Measurements from ENCODE around the gene DLAT. TPM values are rescaled to one million over a fixed set of nuclear protein-coding genes. Genes with fewer than 3 reads are reported as not detected.

DLAT gene
- total and polyA plus RNA-seq, 2 experiments from 2014 or later = 70.6 to 94.7 TPM

DNA sequence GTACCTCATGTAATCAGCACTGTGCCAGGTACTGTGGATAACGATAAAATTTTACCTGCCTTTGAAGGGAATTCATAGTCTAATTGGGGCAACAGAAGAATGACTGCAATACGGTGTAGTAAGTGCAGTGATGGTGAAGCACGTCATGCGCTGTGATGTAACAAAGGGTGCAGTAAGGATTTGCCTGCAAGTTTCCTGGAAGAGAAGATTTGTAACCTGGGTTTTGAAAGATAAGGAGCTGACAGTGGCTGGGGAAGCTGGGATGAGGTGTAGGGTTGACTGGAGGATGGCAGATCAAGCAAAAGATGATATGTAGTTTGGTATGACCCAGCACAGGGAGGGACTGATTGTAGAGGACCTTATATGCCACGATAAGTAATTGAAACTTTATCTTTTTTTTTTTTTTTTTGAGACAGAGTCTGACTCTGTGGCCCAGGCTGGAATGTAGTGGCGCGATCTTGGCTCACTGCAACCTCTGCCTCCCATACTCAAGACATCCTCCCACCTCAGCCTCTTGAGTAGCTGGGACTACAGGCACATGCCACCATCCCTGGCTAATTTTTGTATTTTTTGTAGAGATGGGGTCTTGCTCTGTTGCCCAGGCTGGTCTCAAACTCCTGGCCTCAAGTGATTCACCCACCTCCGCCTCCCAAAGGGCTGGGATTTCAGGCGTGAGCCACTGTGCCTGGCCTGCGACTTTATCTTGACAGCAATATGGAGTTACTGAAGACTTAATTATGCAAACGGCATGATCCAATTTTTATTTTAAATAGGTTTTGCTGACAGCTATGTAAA is 72.7 kb downstream of the DLAT start:
- no peaks in the 10 kb centered on the region for H3K27me3 ChIP-seq
- TF ChIP-seq CTCF (IDR thresholded peaks at IDR 0.05; ENCODE audit: low read depth, low read length) = no peak

GRCh38 chr11:112100462-112100861 is 75.3 kb downstream of the DLAT start:
- no peaks in the 10 kb centered on the region for H3K9me3 ChIP-seq (ENCODE audit: low read depth)
- H3K4me3 ChIP-seq = no peak overlapping the region
- H3K36me3 ChIP-seq = peaks cover 7% of the 10 kb centered on the region
- no peaks in the 10 kb centered on the region for H3K27me3 ChIP-seq
- no peak overlapping the region for H3K27ac ChIP-seq
- no peak for DNase-seq (ENCODE audit: low read depth in 1 of 2, low spot score in 1 of 2)
- no peaks in the 10 kb centered on the region for H3K4me1 ChIP-seq (ENCODE audit: low read depth)
- no peak for TF ChIP-seq CTCF (IDR thresholded peaks at IDR 0.05; ENCODE audit: low read depth, low read length)

More for the DNA sequence above, 72.7 kb downstream of the DLAT start:
- Histone ChIP-seq H3K4me3 (no peak overlapping the region), H3K36me3 (peaks cover 28% of the 10 kb centered on the region), H3K27ac (no peak overlapping the region), H3K4me1 (ENCODE audit: low read depth) (no peaks in the 10 kb centered on the region), H3K9me3 (ENCODE audit: low read depth) (no peaks in the 10 kb centered on the region)
- no peak for DNase-seq (ENCODE audit: low read depth in 1 of 2, low spot score in 1 of 2)

DNA sequence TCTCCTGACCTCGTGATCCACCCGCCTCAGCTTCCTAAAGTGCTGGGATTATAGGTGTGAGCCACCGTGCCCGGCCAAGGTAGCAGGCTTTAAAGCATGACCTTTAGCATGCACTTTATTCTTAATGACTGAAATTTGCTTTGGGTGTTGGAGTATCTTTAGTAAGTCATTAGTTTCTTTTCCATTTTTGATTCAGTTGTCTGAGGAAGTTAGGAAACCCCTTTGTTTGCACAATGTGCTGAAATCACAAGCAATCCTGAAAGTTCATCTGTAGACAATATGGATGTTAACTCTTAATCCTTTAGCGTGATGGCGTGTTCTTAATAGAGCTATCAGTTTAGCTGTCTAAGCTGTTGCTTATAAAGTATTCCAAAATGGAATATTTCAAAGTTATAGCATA is 78.2 kb downstream of the DLAT start:
- Histone ChIP-seq H3K27ac (no peak overlapping the region), H3K4me1 (ENCODE audit: low read depth) (no peaks in the 10 kb centered on the region), H3K36me3 (no peaks in the 10 kb centered on the region), H3K4me3 (no peak overlapping the region), H3K27me3 (no peaks in the 10 kb centered on the region), H3K9me3 (ENCODE audit: low read depth) (no peaks in the 10 kb centered on the region)
- no peak for TF ChIP-seq CTCF (IDR thresholded peaks at IDR 0.05; ENCODE audit: low read depth, low read length)
- no peak for DNase-seq (ENCODE audit: low read depth in 1 of 2, low spot score in 1 of 2)

- H3K4me1 ChIP-seq (ENCODE audit: low read depth) = no peaks in the 10 kb centered on the region
- H3K27ac ChIP-seq = no peak overlapping the region
- no peaks in the 10 kb centered on the region for H3K27me3 ChIP-seq
- no peak for TF ChIP-seq CTCF (IDR thresholded peaks at IDR 0.05; ENCODE audit: low read depth, low read length)
- no peaks in the 10 kb centered on the region for H3K36me3 ChIP-seq
- DNase-seq (ENCODE audit: low read depth in 1 of 2, low spot score in 1 of 2) = no peak
- H3K9me3 ChIP-seq (ENCODE audit: low read depth) = no peaks in the 10 kb centered on the region
- H3K4me3 ChIP-seq = no peak overlapping the region
These were observed 80.9 kb downstream of the DLAT start for GRCh38 chr11:112106070-112106469.

Other genes with a start within 250 kb of the DLAT start
- gene ALG9, start 153.8 kb upstream of the DLAT start, total RNA-seq = 35.3 and 49.9 TPM in 2 replicates
- gene ALG9, start 153.8 kb upstream of the DLAT start, polyA plus RNA-seq = 32.8 and 46.1 TPM in 2 replicates
- gene FDXACB1, start 146.2 kb upstream of the DLAT start, total RNA-seq = 2.9 and 3.3 TPM in 2 replicates
- 4.9 and 5.5 TPM in 2 replicates for gene FDXACB1, start 146.2 kb upstream of the DLAT start, polyA plus RNA-seq
- 24.5 and 33.0 TPM in 2 replicates for gene CFAP68, start 145.9 kb upstream of the DLAT start, total RNA-seq
- gene CFAP68, start 145.9 kb upstream of the DLAT start, polyA plus RNA-seq = 49.6 and 50.2 TPM in 2 replicates
- 15.3 and 48.6 TPM in 2 replicates for gene CRYAB, start 113.6 kb upstream of the DLAT start, total RNA-seq
- 31.3 and 91.8 TPM in 2 replicates for gene CRYAB, start 113.6 kb upstream of the DLAT start, polyA plus RNA-seq
- 0.36 and 0.74 TPM in 2 replicates for gene HSPB2, start 112.7 kb upstream of the DLAT start, total RNA-seq
- 6.6 and 9.2 TPM in 2 replicates for gene HSPB2, start 112.7 kb upstream of the DLAT start, polyA plus RNA-seq
- gene C11orf52, start 106.5 kb upstream of the DLAT start, total RNA-seq = 5.5 and 7.4 TPM in 2 replicates
- 7.6 and 8.5 TPM in 2 replicates for gene C11orf52, start 106.5 kb upstream of the DLAT start, polyA plus RNA-seq
- 40.7 and 42.6 TPM in 2 replicates for gene DIXDC1, start 88.1 kb upstream of the DLAT start, total RNA-seq
- 26.5 and 35.0 TPM in 2 replicates for gene DIXDC1, start 88.1 kb upstream of the DLAT start, polyA plus RNA-seq
- gene PIH1D2, start 48.6 kb downstream of the DLAT start, total RNA-seq = 1.3 and 2.4 TPM in 2 replicates
- 0.36 and 5.9 TPM in 2 replicates for gene PIH1D2, start 48.6 kb downstream of the DLAT start, polyA plus RNA-seq
- gene NKAPD1, start 48.9 kb downstream of the DLAT start, total RNA-seq = 15.0 and 19.6 TPM in 2 replicates
- 12.8 and 16.2 TPM in 2 replicates for gene NKAPD1, start 48.9 kb downstream of the DLAT start, polyA plus RNA-seq
- 46.7 and 97.1 TPM in 2 replicates for gene TIMM8B, start 61.3 kb downstream of the DLAT start, total RNA-seq
- gene TIMM8B, start 61.3 kb downstream of the DLAT start, polyA plus RNA-seq = 149 and 204 TPM in 2 replicates
- gene SDHD, start 61.5 kb downstream of the DLAT start, total RNA-seq = 52.1 and 70.7 TPM in 2 replicates
- gene SDHD, start 61.5 kb downstream of the DLAT start, polyA plus RNA-seq = 176 and 184 TPM in 2 replicates
- 0.18 and 0.86 TPM in 2 replicates for gene IL18, start 138.7 kb downstream of the DLAT start, total RNA-seq
- 0.94 TPM in 1 of 2 replicates, not detected in the other for gene IL18, start 138.7 kb downstream of the DLAT start, polyA plus RNA-seq
- not detected in 2 replicates for gene TEX12, start 142.0 kb downstream of the DLAT start, total RNA-seq
- 0.28 TPM in 1 of 2 replicates, not detected in the other for gene TEX12, start 142.0 kb downstream of the DLAT start, polyA plus RNA-seq
- 24.1 and 44.2 TPM in 2 replicates for gene BCO2, start 150.1 kb downstream of the DLAT start, total RNA-seq
- gene BCO2, start 150.1 kb downstream of the DLAT start, polyA plus RNA-seq = 69.4 and 81.1 TPM in 2 replicates
- 28.1 and 30.3 TPM in 2 replicates for gene PTS, start 201.0 kb downstream of the DLAT start, total RNA-seq
- 53.0 and 66.7 TPM in 2 replicates for gene PTS, start 201.0 kb downstream of the DLAT start, polyA plus RNA-seq
- gene PLET1, start 235.5 kb downstream of the DLAT start, total RNA-seq = not detected in 2 replicates
- gene PLET1, start 235.5 kb downstream of the DLAT start, polyA plus RNA-seq = 0.14 TPM in 1 of 2 replicates, not detected in the other

Data from cardiac muscle cell (in vitro differentiated cells and primary cell).